ENCODE results near the gene UBXN11.
A peak's percentile ranks its signal among the peaks of the same experiment; 100 is the strongest.
"Not testable (repeated sequence)": the region's sequence is repeated elsewhere in the genome, so short reads cannot be mapped to it uniquely, and the experiment has no call there.

Gene UBXN11

DNA sequence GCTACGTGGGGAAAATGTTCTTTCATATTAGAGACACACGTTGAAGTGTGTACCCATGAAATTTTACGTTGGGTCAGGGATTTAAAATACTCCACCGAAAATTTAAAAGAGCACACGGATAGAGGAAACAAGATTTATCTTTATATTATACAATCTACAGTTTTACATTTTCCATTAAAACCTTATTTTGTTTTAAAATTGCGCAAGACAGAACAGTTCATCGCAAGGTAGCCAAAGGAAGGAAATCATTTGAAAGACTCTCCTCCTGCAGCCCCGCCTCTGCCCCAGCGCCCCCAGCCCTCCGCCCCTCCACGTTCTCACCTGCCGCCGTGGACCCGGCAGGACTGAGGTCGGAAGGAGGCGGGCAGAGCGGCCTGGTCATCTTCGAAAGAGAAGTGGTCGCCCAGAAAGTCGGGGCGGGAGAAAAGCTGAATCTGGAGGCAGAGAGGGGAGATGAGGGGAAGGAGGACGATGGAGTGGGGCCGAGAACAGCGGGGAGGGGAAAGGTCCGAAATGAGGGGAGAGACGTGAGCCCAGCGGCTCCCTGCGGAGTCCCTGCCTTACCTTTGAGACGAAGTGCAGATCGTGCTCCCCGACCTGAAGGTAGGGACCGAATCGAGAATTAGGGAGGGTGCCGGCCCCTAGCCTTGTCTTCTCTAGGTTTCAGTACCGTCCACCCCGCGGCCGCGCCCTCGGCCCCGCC, 29.5 kb upstream of the UBXN11 start:
- DNase-seq, result no peak

GRCh38 chr1:26333312-26333711, 26.9 kb upstream of the UBXN11 start:
- not testable (repeated sequence) for DNase-seq

DNA sequence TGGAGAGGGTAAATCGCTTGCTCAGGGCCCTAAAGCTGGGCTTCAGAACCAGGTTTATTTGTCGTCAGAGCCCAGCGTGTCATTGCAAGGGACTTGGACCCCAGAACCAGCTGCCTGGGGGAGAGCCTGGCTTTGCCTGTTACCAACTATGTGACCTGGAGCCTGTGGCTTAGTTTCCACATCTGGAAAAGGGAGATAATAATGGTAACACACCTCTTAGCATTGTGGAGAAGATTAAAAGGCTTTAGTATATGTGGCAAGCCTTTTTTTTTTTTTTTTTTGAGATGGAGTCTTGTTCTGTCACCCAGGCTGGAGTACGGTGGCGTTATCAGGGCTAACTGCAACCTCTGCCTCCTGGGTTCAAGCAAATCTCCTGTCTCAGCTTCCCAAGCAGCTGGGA, 23.8 kb upstream of the UBXN11 start:
- no peak for DNase-seq

- DNase-seq, result not testable (repeated sequence)
These were observed 22.9 kb upstream of the UBXN11 start for GRCh38 chr1:26329380-26329779.

GRCh38 chr1:26328597-26328996, 22.2 kb upstream of the UBXN11 start:
- no peak for DNase-seq

DNA sequence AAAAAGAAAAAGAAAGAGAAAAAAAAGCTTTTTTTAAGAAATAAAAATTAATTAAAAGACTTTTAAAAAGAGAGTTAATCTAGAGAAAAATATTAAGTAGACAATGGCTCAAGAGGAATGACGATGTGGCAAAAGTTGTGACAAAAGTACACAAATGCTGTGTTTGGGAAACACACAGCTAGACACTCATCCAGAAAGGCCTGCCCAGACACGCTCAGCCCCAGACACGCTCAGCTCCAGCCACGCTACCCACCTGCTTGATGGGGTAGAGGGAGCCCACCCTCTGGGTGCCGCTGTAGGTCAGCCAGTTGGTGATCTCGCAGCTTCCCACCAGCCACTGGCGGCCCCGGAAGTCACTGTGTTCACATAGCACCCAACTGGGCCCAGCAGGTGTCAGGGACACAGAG, 21.5 kb upstream of the UBXN11 start:
- no peak for DNase-seq

GRCh38 chr1:26324550-26324949, 18.1 kb upstream of the UBXN11 start:
- no peak for DNase-seq

DNA sequence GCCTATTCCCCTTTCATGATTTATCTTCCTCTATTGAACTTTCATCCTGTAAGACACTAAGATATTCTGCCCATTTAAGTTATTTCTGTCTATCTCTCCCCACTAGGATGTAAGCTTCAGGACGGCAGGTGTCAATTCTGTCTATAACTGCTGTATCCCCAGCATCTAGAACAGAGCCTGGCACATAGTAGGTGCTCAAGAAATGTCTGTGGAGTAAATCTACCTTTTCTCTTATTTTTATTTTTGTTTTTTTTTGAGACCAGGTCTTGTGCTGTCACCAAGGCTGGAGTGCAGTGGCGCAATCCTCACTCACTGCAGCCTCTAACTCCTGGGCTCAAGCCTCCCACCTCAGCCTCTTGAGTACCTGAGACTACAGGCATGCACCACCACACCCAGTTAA, 16.9 kb upstream of the UBXN11 start:
- no peak for DNase-seq

DNA sequence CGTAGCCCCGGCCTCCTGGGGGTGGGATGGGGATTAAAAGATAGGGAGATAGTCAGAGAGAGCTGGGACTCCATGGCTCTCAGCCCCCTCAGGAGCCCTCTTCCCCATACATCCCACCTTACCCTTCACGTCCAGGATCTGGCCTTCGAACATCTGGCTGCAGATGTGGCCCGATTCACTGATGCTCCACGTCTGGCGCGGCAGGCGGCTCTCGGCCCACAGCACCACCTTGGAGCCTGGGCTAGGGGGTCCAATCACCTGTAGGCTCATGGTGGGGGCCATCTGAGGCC, 15.6 kb upstream of the UBXN11 start:
- DNase-seq, result no peak

GRCh38 chr1:26321315-26322041, 15.0 kb upstream of the UBXN11 start:
- DNase-seq, result peak; percentile 86 to 88

- no peak for DNase-seq
These were observed 14.5 kb upstream of the UBXN11 start for GRCh38 chr1:26320896-26321295.

DNA sequence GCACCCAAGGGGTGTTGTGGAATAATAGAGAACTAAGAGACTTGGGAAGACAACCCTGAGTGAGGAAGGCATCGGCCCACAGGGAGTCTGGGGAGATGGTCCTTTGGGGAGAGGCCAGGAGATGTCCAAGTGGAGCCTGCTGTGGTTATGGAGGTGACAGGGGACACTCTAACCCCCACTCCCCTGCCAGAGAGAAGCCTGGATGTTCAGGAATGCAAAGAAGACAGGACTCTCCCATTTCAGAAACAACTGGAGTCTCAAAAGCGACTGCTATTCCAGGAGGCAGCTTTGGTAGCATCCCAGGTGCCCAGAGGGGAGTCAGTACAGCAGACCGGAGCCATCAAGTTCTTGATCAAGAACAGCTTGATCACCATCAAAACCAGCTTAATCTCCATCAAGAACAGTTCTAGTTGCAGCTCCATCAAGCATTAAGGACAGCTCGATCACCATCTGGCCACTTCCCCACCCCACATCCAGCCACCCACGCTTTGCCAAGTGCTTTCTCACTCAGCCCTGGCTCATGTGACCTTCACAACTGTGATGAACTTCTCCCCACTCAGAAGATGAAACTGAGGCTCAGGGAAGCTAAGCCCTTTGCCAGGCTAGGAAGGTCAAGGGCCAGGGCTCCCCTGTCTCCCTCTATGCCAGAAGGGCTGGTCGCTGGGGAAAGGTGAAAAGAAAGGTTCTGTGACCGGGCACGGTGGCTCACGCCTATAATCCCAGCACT, 12.1 kb upstream of the UBXN11 start:
- DNase-seq, result peak in 1 of 2 donors; percentile 20

DNA sequence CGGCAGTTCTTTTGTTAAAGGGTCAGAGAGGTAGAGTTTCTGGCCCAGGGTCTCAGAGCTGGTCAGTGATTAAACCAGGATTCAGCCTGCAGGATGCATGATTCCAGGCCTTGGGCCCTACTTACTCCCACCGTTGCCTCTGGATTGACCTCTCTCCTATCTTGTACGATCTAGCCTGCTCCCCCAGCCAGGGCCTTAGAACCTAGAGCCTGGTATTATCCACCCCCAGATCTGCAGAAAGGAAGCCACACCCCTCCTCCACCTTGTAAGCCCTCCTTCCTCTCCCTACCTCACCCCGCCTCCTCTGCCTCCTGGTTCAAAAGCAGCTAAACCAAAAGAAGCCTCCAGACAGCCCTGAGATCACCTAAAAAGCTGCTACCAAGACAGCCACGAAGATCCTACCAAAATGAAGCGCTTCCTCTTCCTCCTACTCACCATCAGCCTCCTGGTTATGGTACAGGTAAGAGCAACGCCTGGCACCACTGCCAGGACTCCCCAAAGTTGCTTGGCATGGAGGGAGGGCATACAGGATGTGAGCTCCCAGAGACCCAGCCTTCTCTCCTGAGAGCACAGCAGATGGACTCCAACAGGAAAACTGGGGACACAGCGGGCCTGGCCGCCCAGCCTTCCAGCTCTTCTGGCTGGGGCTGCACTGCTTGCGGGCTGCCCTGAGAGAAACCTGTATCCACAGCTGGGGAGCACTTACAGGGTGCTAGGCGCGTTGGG, 11.3 kb upstream of the UBXN11 start, which contains the start of gene CD52:
CD52 (plus strand) TSS at position 347 of the 726 bp plus-strand sequence; CDS start at position 407, 60 bp downstream.
- DNase-seq, result no peak

DNA sequence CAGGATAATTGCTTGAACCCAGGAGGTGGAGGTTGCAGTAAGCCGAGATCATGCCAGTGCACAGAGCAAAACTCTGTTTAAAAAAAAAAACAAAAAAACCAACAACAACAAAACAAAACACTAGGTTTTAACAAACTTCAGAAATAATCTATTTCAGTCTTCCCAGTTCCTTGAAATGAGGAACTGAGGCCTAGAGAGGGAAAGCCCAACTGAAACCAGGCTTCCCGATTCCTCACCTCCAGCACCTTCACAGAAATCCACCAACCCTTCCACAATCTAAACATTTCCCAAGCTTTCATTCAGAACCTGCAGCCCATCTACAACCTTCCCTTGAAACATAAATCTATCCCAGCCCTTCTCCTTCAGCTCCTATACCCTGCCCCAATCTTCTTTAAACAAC, 10.7 kb upstream of the UBXN11 start:
- DNase-seq, result no peak

DNA sequence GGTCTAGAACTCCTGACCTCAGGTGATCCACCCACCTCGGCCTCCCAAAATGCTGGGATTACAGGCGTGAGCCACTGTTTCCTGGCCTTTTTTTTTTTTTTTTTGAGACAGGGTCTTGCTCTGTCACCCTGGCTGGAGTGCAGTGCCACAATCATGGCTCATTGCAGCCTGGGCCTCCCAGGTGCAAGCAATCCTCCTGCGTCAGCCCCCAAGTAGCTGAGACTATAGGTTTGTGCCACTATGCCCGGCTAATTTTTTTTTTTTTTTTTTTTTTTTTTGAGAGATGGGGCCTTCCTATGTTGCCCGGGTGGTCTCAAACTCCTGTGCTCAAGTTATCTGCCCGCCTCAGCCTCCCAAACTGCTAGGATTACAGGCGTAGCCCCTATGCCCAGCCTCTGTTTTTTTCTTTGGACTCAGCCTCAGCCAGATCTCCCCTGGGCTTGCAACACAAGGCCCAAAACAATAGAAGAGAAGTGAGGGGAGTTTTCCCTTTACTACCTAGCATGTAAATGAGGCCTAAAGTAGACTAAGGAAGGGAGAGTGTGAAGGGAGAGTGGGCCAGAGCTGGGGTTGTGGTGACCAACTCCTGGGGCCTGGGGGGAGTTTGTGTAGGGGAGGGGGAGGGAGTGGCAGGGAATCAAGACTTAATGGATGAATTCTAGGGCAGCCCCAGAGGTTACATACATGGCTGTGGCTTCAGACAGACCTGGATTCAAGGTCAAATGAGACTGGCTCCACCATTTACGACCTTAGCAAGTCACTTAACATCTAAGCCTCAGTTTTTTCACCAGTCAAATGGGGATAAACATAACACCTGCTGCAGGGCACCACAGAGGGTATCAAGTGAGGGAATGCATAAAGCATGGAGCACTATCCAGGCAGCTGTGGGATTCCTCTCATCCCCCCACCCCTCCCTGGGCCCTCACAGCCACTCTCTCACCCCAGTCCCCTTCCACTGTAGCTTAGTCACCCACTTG, 9.7 kb upstream of the UBXN11 start:
- DNase-seq, result no peak

- no peak for DNase-seq
These were observed 8.1 kb upstream of the UBXN11 start for GRCh38 chr1:26314501-26314900.

- DNase-seq, result not testable (repeated sequence)
These were observed 1.8 kb upstream of the UBXN11 start for GRCh38 chr1:26307966-26308899.

DNA sequence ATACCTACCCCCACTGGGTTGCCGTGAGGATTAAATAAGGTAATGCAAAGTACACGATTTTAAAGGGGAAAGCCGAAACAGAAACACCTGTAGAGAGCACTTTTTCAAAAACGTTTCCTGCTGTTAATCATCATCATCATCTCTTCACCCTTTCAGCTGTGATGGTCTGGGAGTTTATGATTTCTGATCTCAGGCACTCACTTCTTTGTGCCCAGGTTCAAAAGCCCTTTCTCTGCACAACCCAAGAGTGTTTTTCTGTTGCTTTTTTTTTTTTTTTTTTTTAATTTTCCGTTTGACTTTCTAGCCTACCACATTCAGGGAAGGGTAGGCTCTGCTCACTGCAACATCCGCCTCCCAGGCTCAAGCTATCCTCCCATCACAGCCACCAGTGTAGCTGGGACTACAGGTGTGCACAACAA, 936 bp upstream of the UBXN11 start:
- DNase-seq, result no peak

DNA sequence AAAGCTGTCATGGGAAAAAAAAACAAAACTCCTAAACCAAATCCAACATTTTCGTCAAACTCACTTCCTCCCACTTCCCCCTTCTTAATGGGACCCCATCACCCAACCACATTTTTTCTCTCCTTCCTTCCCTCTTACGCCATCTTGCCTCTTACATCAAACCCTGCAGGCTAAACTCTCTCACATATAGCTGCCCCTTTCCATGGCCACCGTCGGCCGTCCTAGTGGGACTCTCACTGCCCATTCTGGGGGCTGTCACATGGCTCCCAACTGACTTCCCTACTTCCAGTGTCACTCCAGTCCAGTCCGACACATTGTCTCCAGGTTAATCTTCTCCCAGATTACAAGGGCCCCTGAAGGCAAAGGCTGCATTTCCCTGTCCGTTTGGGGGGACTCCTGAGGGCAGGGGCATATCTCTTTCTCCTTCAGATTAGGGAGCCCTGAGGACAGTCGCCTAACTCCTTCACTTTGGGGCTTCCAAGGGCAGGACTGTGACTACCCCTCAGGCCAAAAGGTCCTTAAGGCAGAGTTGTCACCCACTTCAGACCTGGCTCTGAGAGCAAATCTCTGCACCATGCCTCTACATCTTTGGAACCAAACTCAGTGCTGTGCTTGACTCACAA, 658 bp downstream of the UBXN11 start:
- no peak for DNase-seq

- DNase-seq, result no peak
These were observed 3.6 kb downstream of the UBXN11 start for GRCh38 chr1:26302733-26303405.
